H1 (cell line): ENCODE data around the gene MYO18A. TPM values are rescaled to one million over a fixed set of nuclear protein-coding genes. Genes with fewer than 3 reads are reported as not detected.

Experiments
- CTCF ChIA-PET: fragments of 300-600 bp; sonication (Branson Sonifier 250); formaldehyde crosslinking; loops from one replicate; lab custom pipeline; 2021; ENCODE audit not compliant: partially characterized antibody; lab: Charles Lee
- POLR2A ChIA-PET: fragments of 300-600 bp; sonication (Branson Sonifier 250); formaldehyde crosslinking; loops from one replicate; lab custom pipeline; 2021; ENCODE audit warnings: inconsistent platforms; ENCODE audit not compliant: partially characterized antibody; lab: Charles Lee
- DNase-seq, 2 experiments: peaks; one replicate each; pipeline versions ENCODE4 v3.0.0 to v3.0.0-alpha.2; 2010 to 2022; ENCODE audit warnings: low spot score in 2 of 2, low read depth in 1 of 2, mixed read lengths in 1 of 2
- FAIRE-seq: peaks from 2 replicates; lab custom pipeline; 2011; peaks lifted over from hg19 to GRCh38; lab: Jason Lieb, UNC
- H2AFZ ChIP-seq: 2 replicates; pipeline ENCODE4 v1.8.1; 2012; ENCODE audit warnings: low read length, inconsistent platforms
- H2AK5ac ChIP-seq: 2 replicates; pipeline ENCODE4 v1.6.1; 2013; ENCODE audit warnings: low read depth, low read length
- H2BK120ac ChIP-seq: replicated peaks from 2 replicates; pipeline ENCODE3; 2013; ENCODE audit warnings: low read depth, low read length, inconsistent platforms
- H2BK12ac ChIP-seq: 2 replicates; pipeline ENCODE4 v1.6.1; 2013; ENCODE audit warnings: low read depth, low read length
- H2BK15ac ChIP-seq: 2 replicates; pipeline ENCODE4 v1.6.1; 2013; ENCODE audit warnings: low read length
- H2BK20ac ChIP-seq: 2 replicates; pipeline ENCODE4 v1.6.1; 2013; ENCODE audit warnings: low read length
- H2BK5ac ChIP-seq: 2 replicates; pipeline ENCODE4 v1.6.1; 2013; ENCODE audit warnings: low read depth, low read length
- H3K14ac ChIP-seq: 2 replicates; pipeline ENCODE4 v1.6.1; 2013; ENCODE audit warnings: inconsistent platforms; ENCODE audit not compliant: insufficient read length
- H3K18ac ChIP-seq: 2 replicates; pipeline ENCODE4 v1.6.1; 2013; ENCODE audit warnings: low read length; ENCODE audit errors: extremely low read depth
- H3K23ac ChIP-seq: 2 replicates; pipeline ENCODE4 v1.6.1; 2013; ENCODE audit warnings: inconsistent platforms; ENCODE audit not compliant: insufficient read length
- H3K23me2 ChIP-seq: 2 replicates; pipeline ENCODE4 v1.6.1; 2013; ENCODE audit warnings: low read depth, low read length
- H3K27ac ChIP-seq: 2 replicates; pipeline ENCODE4 v1.6.1; 2011; ENCODE audit warnings: low read depth, low read length, inconsistent platforms
- H3K27me3 ChIP-seq, 4 experiments: replicated peaks in 1 of 4; 1 replicate in 1 of 4; 2 replicates in 3 of 4; pipeline versions ENCODE4 v1.6.1 to v1.8.1; 2011 to 2013; ENCODE audit warnings: low read length in 3 of 4, mild to moderate bottlenecking in 3 of 4, inconsistent platforms in 2 of 4, mixed read lengths in 2 of 4, moderate library complexity in 1 of 4; ENCODE audit not compliant: control insufficient read depth in 3 of 4, insufficient read depth in 3 of 4; ENCODE audit errors: extremely low read depth in 1 of 4
- H3K36me3 ChIP-seq, 4 experiments: 2 replicates each; pipeline versions ENCODE4 v1.6.1 to v1.8.1; 2011 to 2013; ENCODE audit warnings: mild to moderate bottlenecking in 4 of 4, low read length in 3 of 4, moderate library complexity in 2 of 4, control low read depth in 1 of 4, inconsistent platforms in 1 of 4; ENCODE audit not compliant: insufficient read depth in 4 of 4, control insufficient read depth in 2 of 4
- H3K4ac ChIP-seq: replicated peaks from 2 replicates; pipeline ENCODE3; 2013; ENCODE audit warnings: low read length, low read depth, mixed read lengths, inconsistent platforms; ENCODE audit not compliant: insufficient read length
- H3K4me1 ChIP-seq, 4 experiments: replicated peaks in 1 of 4; 1 replicate in 1 of 4; 2 replicates in 3 of 4; pipeline versions ENCODE4 v1.6.1 to v1.8.1; 2011 to 2013; ENCODE audit warnings: low read length in 3 of 4, inconsistent platforms in 2 of 4, mixed read lengths in 1 of 4; ENCODE audit not compliant: insufficient read depth in 4 of 4, control insufficient read depth in 3 of 4
- H3K4me2 ChIP-seq, 2 experiments: 2 replicates each; pipeline versions ENCODE4 v1.6.1 to v1.8.1; 2011 to 2013; ENCODE audit warnings: low read depth in 2 of 2, low read length in 2 of 2, control low read depth in 1 of 2, inconsistent platforms in 1 of 2, mild to moderate bottlenecking in 1 of 2; ENCODE audit not compliant: insufficient read depth in 1 of 2
- H3K4me3 ChIP-seq, 4 experiments: fragments of 200-600, 300-600 bp in 1 of 4; sonication (generic), shearing (Covaris generic), sonication (Bioruptor Twin) in 1 of 4; 2 replicates each; pipeline versions ENCODE4 v1.5.1 to v1.8.1; 2011 to 2016; ENCODE audit warnings: low read length in 4 of 4, low read depth in 3 of 4, control low read depth in 2 of 4, inconsistent platforms in 2 of 4, mild to moderate bottlenecking in 2 of 4, mixed read lengths in 1 of 4, moderate library complexity in 1 of 4; ENCODE audit not compliant: insufficient read depth in 2 of 4; ENCODE audit errors: extremely low read depth in 1 of 4
- H3K56ac ChIP-seq: replicated peaks from 2 replicates; pipeline ENCODE3; 2013; ENCODE audit warnings: low read depth, mild to moderate bottlenecking, mixed read lengths, low read length, inconsistent platforms; ENCODE audit not compliant: insufficient read length
- H3K79me1 ChIP-seq: 2 replicates; pipeline ENCODE4 v1.6.1; 2013; ENCODE audit warnings: low read depth, low read length, control low read depth
- H3K79me2 ChIP-seq, 2 experiments: 2 replicates each; pipeline versions ENCODE4 v1.6.1 to v1.8.1; 2012 to 2013; ENCODE audit warnings: low read length in 2 of 2, mild to moderate bottlenecking in 2 of 2, inconsistent platforms in 1 of 2; ENCODE audit not compliant: insufficient read depth in 2 of 2, control insufficient read depth in 1 of 2
- H3K9ac ChIP-seq, 4 experiments: replicated peaks in 1 of 4; 1 replicate in 1 of 4; 2 replicates in 3 of 4; pipeline versions ENCODE4 v1.6.1 to v1.8.1; 2011 to 2013; ENCODE audit warnings: low read depth in 3 of 4, low read length in 3 of 4, control low read depth in 2 of 4, mild to moderate bottlenecking in 2 of 4, moderate library complexity in 2 of 4, inconsistent platforms in 1 of 4; ENCODE audit errors: extremely low read depth in 1 of 4
- H3K9me3 ChIP-seq, 2 experiments: 2 replicates each; pipeline versions ENCODE4 v1.6.1 to v1.8.1; 2012 to 2013; ENCODE audit warnings: mild to moderate bottlenecking in 2 of 2, moderate library complexity in 2 of 2, control low read depth in 1 of 2, inconsistent platforms in 1 of 2, low read depth in 1 of 2, low read length in 1 of 2, mixed read lengths in 1 of 2; ENCODE audit not compliant: insufficient read depth in 2 of 2
- H4K20me1 ChIP-seq, 2 experiments: replicated peaks in 1 of 2; 2 replicates each; pipeline versions ENCODE3 to v1.8.1; 2011 to 2013; ENCODE audit warnings: inconsistent platforms in 2 of 2, low read length in 2 of 2, mild to moderate bottlenecking in 1 of 2; ENCODE audit not compliant: insufficient read depth in 2 of 2, control insufficient read depth in 1 of 2
- H4K5ac ChIP-seq: 2 replicates; pipeline ENCODE4 v1.6.1; 2013; ENCODE audit warnings: low read length, low read depth, mixed read lengths, inconsistent platforms; ENCODE audit not compliant: insufficient read length
- H4K8ac ChIP-seq: 2 replicates; pipeline ENCODE4 v1.8.0; 2013; ENCODE audit warnings: mild to moderate bottlenecking, moderate library complexity, low read length, inconsistent platforms; ENCODE audit not compliant: insufficient read depth; ENCODE audit errors: extremely low read depth
- H4K91ac ChIP-seq: replicated peaks from 2 replicates; pipeline ENCODE3; 2013; ENCODE audit warnings: low read length, mixed read lengths, inconsistent platforms; ENCODE audit not compliant: insufficient read length
- CBX8 ChIP-seq: fragments of 300-800, 300-1000 bp; sonication (generic); IDR thresholded peaks from 2 replicates; pipeline ENCODE4 v1.7.1; 2016; ENCODE audit warnings: low read depth, low read length, borderline replicate concordance
- CHD1 ChIP-seq: IDR thresholded peaks from 2 replicates; pipeline ENCODE4 v1.6.1; 2012; ENCODE audit warnings: low read depth, low read length, improper control_type of control experiment
- CTCF ChIP-seq, 3 experiments: IDR thresholded peaks; 1 replicate in 2 of 3; 2 replicates in 1 of 3; pipeline versions ENCODE4 v1.5.1 to v1.6.1; 2011; ENCODE audit warnings: low read length in 3 of 3, mild to moderate bottlenecking in 3 of 3, inconsistent platforms in 2 of 3, low read depth in 1 of 3, moderate library complexity in 1 of 3; ENCODE audit not compliant: insufficient read depth in 1 of 3; ENCODE audit errors: control extremely low read depth in 1 of 3
- HDAC6 ChIP-seq: IDR thresholded peaks from one replicate; pipeline ENCODE4 v1.7.1; 2012; ENCODE audit warnings: low read depth, mild to moderate bottlenecking, inconsistent platforms, low read length, moderate library complexity
- NRF1 ChIP-seq: IDR thresholded peaks from 2 replicates; pipeline ENCODE4 v1.6.1; 2011; ENCODE audit warnings: mild to moderate bottlenecking, low read depth, low read length, improper control_type of control experiment
- RBBP5 ChIP-seq: IDR thresholded peaks from 2 replicates; pipeline ENCODE4 v1.7.1; 2012; ENCODE audit warnings: low read depth, mild to moderate bottlenecking, inconsistent platforms, low read length, moderate library complexity, borderline replicate concordance
- SAP30 ChIP-seq: fragments of 300-600 bp; sonication (generic); IDR thresholded peaks from 2 replicates; pipeline ENCODE4 v1.7.1; 2012; ENCODE audit warnings: low read length, moderate library complexity, mild to moderate bottlenecking, inconsistent platforms; ENCODE audit not compliant: insufficient read depth, insufficient replicate concordance
- SIX5 ChIP-seq: IDR thresholded peaks from 2 replicates; pipeline ENCODE4 v1.6.1; 2011; ENCODE audit warnings: mild to moderate bottlenecking, low read depth, low read length
- TAF1 ChIP-seq: IDR thresholded peaks from 2 replicates; pipeline ENCODE4 v1.6.1; 2011; ENCODE audit warnings: mild to moderate bottlenecking, low read depth, low read length
- TBP ChIP-seq: IDR thresholded peaks from 2 replicates; pipeline ENCODE4 v1.6.1; 2011; ENCODE audit warnings: low read depth, low read length, improper control_type of control experiment
- TCF12 ChIP-seq: IDR thresholded peaks from 2 replicates; pipeline ENCODE4 v1.6.1; 2011; ENCODE audit warnings: low read depth, mild to moderate bottlenecking, low read length
- TEAD4 ChIP-seq: IDR thresholded peaks from 2 replicates; pipeline ENCODE4 v1.6.1; 2012; ENCODE audit warnings: low read depth, low read length, inconsistent platforms, mixed read lengths
- WGBS, 2 experiments: shearing (Covaris generic) in 1 of 2; methylation state at CpG; one replicate each; pipeline versions ENCODE4 v1.1.6 to v1.1.7; 2013 to 2015; ENCODE audit warnings: low lambda C conversion rate in 2 of 2, mixed read lengths in 2 of 2, inconsistent platforms in 1 of 2, low coverage in 1 of 2, missing lambda C conversion rate in 1 of 2; ENCODE audit not compliant: insufficient replicate concordance in 2 of 2, insufficient coverage in 1 of 2, insufficient read length in 1 of 2; ENCODE audit errors: extremely low coverage in 1 of 2, missing lambda C conversion rate in 1 of 2; 5-methylcytosine and 5-hydroxymethylcytosine counted together
- polyA plus RNA-seq, 7 experiments: library from polyadenylated mRNA; depleted of rRNA in 3 of 7; stranded (reverse) in 5 of 7; unstranded in 2 of 7; fragments of >200 nt in 5 of 7; fragments of 200-250 nt in 2 of 7; gene quantifications; 1 replicate in 5 of 7; 2 replicates in 1 of 7; 4 replicates in 1 of 7; pipeline versions ENCODE4 v1.2.1 to v1.2.3, GENCODE V29; 2011 to 2013; ENCODE audit warnings: missing spikeins in 2 of 7, mixed read lengths in 2 of 7
- total RNA-seq: library from RNA; stranded (reverse); fragmentation: NEBNext Ultra II Directional; extraction: Animal tissue kit (Norgen Biotek cat#: 25700); gene quantifications from 2 replicates; pipeline ENCODE4 v1.2.1, GENCODE V29; 2021

Gene MYO18A
- total and polyA plus RNA-seq, 2 of the 8 experiments (the other 6 are each of a cell fraction or from before 2014, with no cell fraction given) = 7.6 to 43.8 TPM

- Histone ChIP-seq H3K4me1 (no peaks in the 10 kb centered on the region), H4K5ac (no peak overlapping the region), H3K79me2 (no peaks in the 10 kb centered on the region), H3K56ac (no peak overlapping the region), H3K4ac (no peak overlapping the region), H4K91ac (no peak overlapping the region), H2AFZ (no peak overlapping the region), H3K9ac (no peak overlapping the region), H2AK5ac (no peak overlapping the region), H3K23me2 (no peaks in the 10 kb centered on the region; the same call in 1 of the 2 replicates), H3K4me3 (no peak overlapping the region), H2BK120ac (no peak overlapping the region), H3K4me2 (no peak overlapping the region), H4K20me1 (no peaks in the 10 kb centered on the region), H3K18ac (no peak overlapping the region), H2BK15ac (no peak overlapping the region), H4K8ac (no peak overlapping the region), H2BK5ac (no peak overlapping the region), H3K36me3 (no peaks in the 10 kb centered on the region), H3K27me3 (no peaks in the 10 kb centered on the region), H2BK12ac (no peak overlapping the region), H3K23ac (no peak overlapping the region), H3K9me3 (no peaks in the 10 kb centered on the region), H3K14ac (no peak overlapping the region), H2BK20ac (no peak overlapping the region), H3K27ac (no peak overlapping the region), H3K79me1 (no peaks in the 10 kb centered on the region)
- 92% methylated on average over 4 of the region's 4 CpGs; no CpG with 5 or more reads in 1 of the 2 experiments for WGBS, 2 experiments
- ChIA-PET POLR2A (interaction anchor here (0.8 kb wide), 1 partner anchor 98 kb away, joined by 3 read pairs; no protein-coding TSS in a partner anchor), CTCF (interaction anchor here (1.1 to 18.3 kb wide), 8 partner anchors 27 to 99 kb away, joined by 3 to 333 read pairs (median 5); no protein-coding TSS in a partner anchor)
- DNase-seq (no peak), FAIRE-seq (no peak)
- no peak for TF ChIP-seq CTCF (IDR thresholded peaks at IDR 0.05; ENCODE audit: control extremely low read depth in 1 of 3, insufficient read depth in 1 of 3, low read depth in 1 of 3, low read length in 3 of 3)
- TF ChIP-seq TEAD4 = no peak
- no peak for TF ChIP-seq TCF12
- TF ChIP-seq SAP30 = no peak
- TF ChIP-seq CHD1 = no peak
- TF ChIP-seq HDAC6 = no peak
- TF ChIP-seq TBP = no peak
- TF ChIP-seq TAF1 = no peak
- TF ChIP-seq SIX5 = no peak
- TF ChIP-seq RBBP5 = no peak
- TF ChIP-seq CBX8 = no peak
- no peak for TF ChIP-seq NRF1
Measured at GRCh38 chr17:29215717-29216116, 35.5 kb upstream of the MYO18A start.
